Measurements from ENCODE around the gene SPANXB1.
"Not testable (repeated sequence)": the region's sequence is repeated elsewhere in the genome, so short reads cannot be mapped to it uniquely, and the experiment has no call there.

GRCh38 chrX:141052098-141052497 is 49.7 kb downstream of the SPANXB1 start:
- TF ChIP-seq CTCF (conservative IDR thresholded peaks at IDR 0.05; ENCODE audit: low read depth, low read length); BHLHE40 (IDR thresholded peaks at IDR 0.05; ENCODE audit: low read depth, low read length); POLR2A (IDR thresholded peaks at IDR 0.05; ENCODE audit: low read depth, low read length); RAD21 (IDR thresholded peaks at IDR 0.05; ENCODE audit: low read length); MAZ (IDR thresholded peaks at IDR 0.05; ENCODE audit: borderline replicate concordance, low read depth, low read length); CEBPB (IDR thresholded peaks at IDR 0.05; ENCODE audit: low read depth, low read length); ELK1 (IDR thresholded peaks at IDR 0.05; ENCODE audit: borderline replicate concordance, low read depth, low read length); RCOR1 (IDR thresholded peaks at IDR 0.05; ENCODE audit: insufficient replicate concordance, low read length); NFE2L2 (IDR thresholded peaks at IDR 0.05; ENCODE audit: low read depth, low read length); MXI1 (IDR thresholded peaks at IDR 0.05; ENCODE audit: borderline replicate concordance, low read depth, low read length); CHD1 (IDR thresholded peaks at IDR 0.05; ENCODE audit: low read depth, low read length); MAFK (IDR thresholded peaks at IDR 0.05; ENCODE audit: low read depth, low read length): not testable (repeated sequence)

Measured in IMR-90 (cell line).